Fibroblast of the aortic adventitia (primary cell): ENCODE data around the gene PPP2R3A. TPM values are rescaled to one million over a fixed set of nuclear protein-coding genes. Genes with fewer than 3 reads are reported as not detected.

ENCODE experiments used
- DNase-seq: peaks from one replicate; pipeline ENCODE4 v3.0.0-alpha.2; 2010; ENCODE audit warnings: low read depth
- H3K4me3 ChIP-seq: 2 replicates; pipeline ENCODE4 v1.5.1; 2011; ENCODE audit warnings: low read depth, mild to moderate bottlenecking, control low read depth, low read length, moderate library complexity
- CTCF ChIP-seq: IDR thresholded peaks from 2 replicates; pipeline ENCODE4 v1.5.1; 2011; ENCODE audit warnings: mild to moderate bottlenecking, low read length, control low read depth, inconsistent platforms; ENCODE audit not compliant: insufficient read depth
- total RNA-seq: library from RNA; depleted of rRNA; stranded (reverse); fragments of >200 nt; gene quantifications from 2 replicates; pipeline ENCODE4 v1.2.3, GENCODE V29; 2012; ENCODE audit warnings: low replicate concordance

The PPP2R3A gene
- total RNA-seq: 16.1 and 17.9 TPM in 2 replicates

DNA sequence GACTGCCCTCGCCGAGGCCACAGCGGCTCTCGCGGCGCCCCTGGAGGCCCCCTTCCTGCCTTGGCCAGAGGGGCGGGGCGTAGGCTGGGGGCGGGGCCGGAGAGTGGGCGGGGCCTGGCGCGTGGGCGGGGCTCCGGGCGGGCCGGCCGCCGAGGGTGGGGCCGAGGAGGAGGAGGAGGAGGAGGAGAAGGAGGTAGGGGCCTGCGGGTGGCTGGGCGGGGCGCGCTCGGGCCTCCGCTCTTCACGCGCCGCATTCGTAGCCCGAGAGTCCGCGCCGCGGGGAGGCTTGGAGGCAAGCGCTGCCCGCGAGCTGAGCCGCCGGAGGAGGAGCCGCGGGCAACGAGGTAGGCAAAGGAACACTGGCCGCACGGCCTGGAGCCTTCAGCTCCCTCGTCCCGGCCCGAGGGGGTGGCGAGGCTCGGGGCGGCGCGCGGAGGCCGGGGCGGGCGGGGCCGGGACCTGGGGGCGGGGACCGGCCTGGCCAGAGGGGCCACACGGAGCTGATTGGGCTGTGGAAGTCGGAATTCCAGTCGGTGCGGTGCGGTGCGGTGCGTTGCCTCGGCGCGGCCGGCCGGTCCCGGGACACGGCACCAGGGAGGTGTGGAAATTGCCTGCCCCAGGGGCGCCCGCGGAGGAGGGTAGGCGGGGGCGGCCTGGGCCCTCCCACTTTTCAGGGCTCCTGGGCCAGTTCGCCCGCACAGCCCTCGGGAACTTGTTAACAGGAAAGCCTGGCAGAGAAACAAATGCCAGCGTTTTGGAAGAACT is at the start of gene PPP2R3A:
Gene PPP2R3A (plus strand): TSS at position 223 of the 765 bp plus-strand sequence. CDS start 35,771 bp downstream, outside the sequence.
- H3K4me3 ChIP-seq: peak within 1 kb of the TSS; percentile 83
- peak; percentile 79 for DNase-seq
- TF ChIP-seq CTCF: no peak

- no peak for TF ChIP-seq CTCF
- no peak overlapping the region for H3K4me3 ChIP-seq
- no peak for DNase-seq
Measured at GRCh38 chr3:135916310-135916709, 49.2 kb upstream of the PPP2R3A start.

DNA sequence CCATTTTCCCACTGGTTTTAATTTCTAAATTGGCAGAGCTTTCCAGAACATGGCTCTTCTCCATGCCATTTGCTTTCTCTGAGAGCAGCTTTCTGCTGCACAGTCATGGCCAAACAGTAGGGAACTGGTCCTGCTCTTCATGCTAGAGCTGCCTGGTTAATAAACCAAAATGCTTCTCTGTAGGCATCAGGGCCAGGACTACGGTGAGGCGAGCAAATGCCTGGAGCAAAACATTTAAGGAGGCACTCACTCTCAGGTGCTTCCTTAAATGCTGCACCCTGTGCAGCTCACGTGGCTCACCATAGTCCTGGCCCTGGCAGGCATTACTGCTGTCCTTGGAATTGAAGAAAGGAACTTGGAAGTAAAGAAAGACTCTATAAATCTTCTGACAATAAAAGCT is 48.5 kb upstream of the PPP2R3A start:
- DNase-seq: no peak
- no peak for TF ChIP-seq CTCF
- no peak overlapping the region for H3K4me3 ChIP-seq

- no peak overlapping the region for H3K4me3 ChIP-seq
- no peak for TF ChIP-seq CTCF
- DNase-seq: no peak
Measured at GRCh38 chr3:135917927-135918597, 47.5 kb upstream of the PPP2R3A start.

GRCh38 chr3:135918600-135918999 is 46.9 kb upstream of the PPP2R3A start:
- peak; percentile 52 for TF ChIP-seq CTCF
- peak; percentile 73 for DNase-seq
- no peak overlapping the region for H3K4me3 ChIP-seq

- no peak for DNase-seq
- no peak for TF ChIP-seq CTCF
- no peak overlapping the region for H3K4me3 ChIP-seq
Measured at GRCh38 chr3:135920275-135920674, 45.3 kb upstream of the PPP2R3A start.
